HepG2 (cell line): ENCODE results near the gene IDH3A. TPM values are rescaled to one million over a fixed set of nuclear protein-coding genes. Genes with fewer than 3 reads are reported as not detected.
A peak's percentile ranks its signal among the peaks of the same experiment; 100 is the strongest.

Experiments used
- CBFB ChIP-seq: sonication (generic); formaldehyde crosslinking; IDR thresholded peaks from 2 replicates; pipeline ENCODE4 v1.4.0; 2020; ENCODE audit warnings: missing genetic modification reagents
- HNRNPK ChIP-seq: fragments of 200-400 bp; formaldehyde crosslinking; IDR thresholded peaks from 2 replicates; pipeline ENCODE4 v1.6.1; 2018; ENCODE audit warnings: low read length, low read depth, moderate library complexity, mild to moderate bottlenecking; ENCODE audit not compliant: poor library complexity, severe bottlenecking
- IKZF4 ChIP-seq: sonication (generic); formaldehyde crosslinking; IDR thresholded peaks from 2 replicates; pipeline ENCODE4 v1.5.1; 2020; ENCODE audit warnings: borderline replicate concordance, mild to moderate bottlenecking, low read depth, missing genetic modification reagents; ENCODE audit errors: not compliant biosample characterization
- KMT2B ChIP-seq: IDR thresholded peaks from 2 replicates; pipeline ENCODE4 v1.6.1; 2016; ENCODE audit warnings: missing genetic modification reagents, missing compliant biosample characterization
- PCBP2 ChIP-seq: fragments of 200-400 bp; formaldehyde crosslinking; optimal IDR thresholded peaks from 2 replicates; pipeline ENCODE3; 2018; ENCODE audit warnings: low read length, low read depth; ENCODE audit not compliant: poor library complexity, severe bottlenecking
- SALL2 ChIP-seq: sonication (generic); formaldehyde crosslinking; IDR thresholded peaks from 2 replicates; pipeline ENCODE4 v1.8.1; 2023; ENCODE audit warnings: mild to moderate bottlenecking, missing genetic modification reagents, inconsistent platforms
- SP5 ChIP-seq: IDR thresholded peaks from 2 replicates; pipeline ENCODE4 v1.6.1; 2016; ENCODE audit warnings: low read depth, borderline replicate concordance
- SPEN ChIP-seq: sonication (generic); formaldehyde crosslinking; IDR thresholded peaks from 2 replicates; pipeline ENCODE4 v1.5.1; 2020; ENCODE audit warnings: low read depth, mild to moderate bottlenecking, missing genetic modification reagents
- ZHX1 ChIP-seq: sonication (generic); formaldehyde crosslinking; IDR thresholded peaks from 2 replicates; pipeline ENCODE4 v1.8.1; 2022; ENCODE audit warnings: low read depth, mild to moderate bottlenecking, missing genetic modification reagents
- ZNF224 ChIP-seq: sonication (generic); formaldehyde crosslinking; IDR thresholded peaks from 2 replicates; pipeline ENCODE4 v1.5.0; 2020; ENCODE audit warnings: mild to moderate bottlenecking, missing genetic modification reagents
- ZNF562 ChIP-seq: sonication (generic); formaldehyde crosslinking; IDR thresholded peaks from 2 replicates; pipeline ENCODE4 v1.8.0; 2022; ENCODE audit warnings: missing genetic modification reagents, borderline replicate concordance
- ZNF7 ChIP-seq: IDR thresholded peaks from 2 replicates; pipeline ENCODE4 v1.6.1; 2016; ENCODE audit warnings: missing biosample characterization, missing genetic modification reagents
- ZNF746 ChIP-seq: sonication (generic); formaldehyde crosslinking; IDR thresholded peaks from 2 replicates; pipeline ENCODE4 v1.8.0; 2022; ENCODE audit warnings: mild to moderate bottlenecking, missing genetic modification reagents
- ZNF788 ChIP-seq: sonication (generic); formaldehyde crosslinking; IDR thresholded peaks from 2 replicates; pipeline ENCODE4 v1.5.0; 2020; ENCODE audit warnings: mild to moderate bottlenecking, missing genetic modification reagents, borderline replicate concordance
- ZSCAN29 ChIP-seq: sonication (generic); formaldehyde crosslinking; conservative IDR thresholded peaks from 2 replicates; pipeline ENCODE4 v1.4.0; 2020; ENCODE audit warnings: mild to moderate bottlenecking, missing genetic modification reagents
- polyA plus RNA-seq, 8 experiments: library from polyadenylated mRNA; depleted of rRNA in 3 of 8; stranded (reverse) in 7 of 8; unstranded in 1 of 8; fragments of >200 nt; fragmentation: Illumina TruSeq in 4 of 8; extraction: Trizol in 4 of 8; gene quantifications; 2 replicates each; pipeline versions ENCODE4 v1.2.1 to v1.2.3, GENCODE V29; 2011 to 2016; ENCODE audit warnings: low read depth in 4 of 8, missing spikeins in 1 of 8, mixed read lengths in 1 of 8; ENCODE audit not compliant: insufficient read depth in 1 of 8
- total RNA-seq, 5 experiments: library from RNA; depleted of rRNA; stranded (reverse); fragments of >200 nt; fragmentation: Illumina TruSeq; extraction: Trizol; gene quantifications; 2 replicates each; pipeline ENCODE4 v1.2.3, GENCODE V29; 2016; ENCODE audit warnings: low read depth in 1 of 5
- TF ChIP-seq, protein P1 (sequence below): sonication (generic); formaldehyde crosslinking; IDR thresholded peaks from 2 replicates; pipeline ENCODE4 v1.5.0; 2020; ENCODE audit warnings: mild to moderate bottlenecking, missing genetic modification reagents, borderline replicate concordance

Gene IDH3A
- total and polyA plus RNA-seq, 2 of the 13 experiments (the other 11 are each of a cell fraction or from before 2014, with no cell fraction given): 40.7 to 50.7 TPM

- TF ChIP-seq ZNF7 (CRISPR knock-in tag) (no peak), CBFB (CRISPR knock-in tag) (no peak), PCBP2 (no peak), HNRNPK (peak; percentile 56), KMT2B (CRISPR knock-in tag) (no peak), ZSCAN29 (no peak), ZNF788 (peak; percentile 52; the same call in 1 of the 2 replicates), ZNF746 (CRISPR knock-in tag) (no peak), ZNF562 (CRISPR knock-in tag) (no peak), ZHX1 (CRISPR knock-in tag) (no peak), IKZF4 (CRISPR knock-in tag) (peak; percentile 54), SPEN (peak; percentile 69; the same call in 1 of the 2 replicates), SP5 (peak; percentile 59), SALL2 (CRISPR knock-in tag) (0 out of 2 replicates have a peak, but pooled peaks have one; percentile 29), ZNF224 (CRISPR knock-in tag) (0 out of 2 replicates have a peak, but pooled peaks have one; percentile 45)
- TF ChIP-seq, protein P1, sequence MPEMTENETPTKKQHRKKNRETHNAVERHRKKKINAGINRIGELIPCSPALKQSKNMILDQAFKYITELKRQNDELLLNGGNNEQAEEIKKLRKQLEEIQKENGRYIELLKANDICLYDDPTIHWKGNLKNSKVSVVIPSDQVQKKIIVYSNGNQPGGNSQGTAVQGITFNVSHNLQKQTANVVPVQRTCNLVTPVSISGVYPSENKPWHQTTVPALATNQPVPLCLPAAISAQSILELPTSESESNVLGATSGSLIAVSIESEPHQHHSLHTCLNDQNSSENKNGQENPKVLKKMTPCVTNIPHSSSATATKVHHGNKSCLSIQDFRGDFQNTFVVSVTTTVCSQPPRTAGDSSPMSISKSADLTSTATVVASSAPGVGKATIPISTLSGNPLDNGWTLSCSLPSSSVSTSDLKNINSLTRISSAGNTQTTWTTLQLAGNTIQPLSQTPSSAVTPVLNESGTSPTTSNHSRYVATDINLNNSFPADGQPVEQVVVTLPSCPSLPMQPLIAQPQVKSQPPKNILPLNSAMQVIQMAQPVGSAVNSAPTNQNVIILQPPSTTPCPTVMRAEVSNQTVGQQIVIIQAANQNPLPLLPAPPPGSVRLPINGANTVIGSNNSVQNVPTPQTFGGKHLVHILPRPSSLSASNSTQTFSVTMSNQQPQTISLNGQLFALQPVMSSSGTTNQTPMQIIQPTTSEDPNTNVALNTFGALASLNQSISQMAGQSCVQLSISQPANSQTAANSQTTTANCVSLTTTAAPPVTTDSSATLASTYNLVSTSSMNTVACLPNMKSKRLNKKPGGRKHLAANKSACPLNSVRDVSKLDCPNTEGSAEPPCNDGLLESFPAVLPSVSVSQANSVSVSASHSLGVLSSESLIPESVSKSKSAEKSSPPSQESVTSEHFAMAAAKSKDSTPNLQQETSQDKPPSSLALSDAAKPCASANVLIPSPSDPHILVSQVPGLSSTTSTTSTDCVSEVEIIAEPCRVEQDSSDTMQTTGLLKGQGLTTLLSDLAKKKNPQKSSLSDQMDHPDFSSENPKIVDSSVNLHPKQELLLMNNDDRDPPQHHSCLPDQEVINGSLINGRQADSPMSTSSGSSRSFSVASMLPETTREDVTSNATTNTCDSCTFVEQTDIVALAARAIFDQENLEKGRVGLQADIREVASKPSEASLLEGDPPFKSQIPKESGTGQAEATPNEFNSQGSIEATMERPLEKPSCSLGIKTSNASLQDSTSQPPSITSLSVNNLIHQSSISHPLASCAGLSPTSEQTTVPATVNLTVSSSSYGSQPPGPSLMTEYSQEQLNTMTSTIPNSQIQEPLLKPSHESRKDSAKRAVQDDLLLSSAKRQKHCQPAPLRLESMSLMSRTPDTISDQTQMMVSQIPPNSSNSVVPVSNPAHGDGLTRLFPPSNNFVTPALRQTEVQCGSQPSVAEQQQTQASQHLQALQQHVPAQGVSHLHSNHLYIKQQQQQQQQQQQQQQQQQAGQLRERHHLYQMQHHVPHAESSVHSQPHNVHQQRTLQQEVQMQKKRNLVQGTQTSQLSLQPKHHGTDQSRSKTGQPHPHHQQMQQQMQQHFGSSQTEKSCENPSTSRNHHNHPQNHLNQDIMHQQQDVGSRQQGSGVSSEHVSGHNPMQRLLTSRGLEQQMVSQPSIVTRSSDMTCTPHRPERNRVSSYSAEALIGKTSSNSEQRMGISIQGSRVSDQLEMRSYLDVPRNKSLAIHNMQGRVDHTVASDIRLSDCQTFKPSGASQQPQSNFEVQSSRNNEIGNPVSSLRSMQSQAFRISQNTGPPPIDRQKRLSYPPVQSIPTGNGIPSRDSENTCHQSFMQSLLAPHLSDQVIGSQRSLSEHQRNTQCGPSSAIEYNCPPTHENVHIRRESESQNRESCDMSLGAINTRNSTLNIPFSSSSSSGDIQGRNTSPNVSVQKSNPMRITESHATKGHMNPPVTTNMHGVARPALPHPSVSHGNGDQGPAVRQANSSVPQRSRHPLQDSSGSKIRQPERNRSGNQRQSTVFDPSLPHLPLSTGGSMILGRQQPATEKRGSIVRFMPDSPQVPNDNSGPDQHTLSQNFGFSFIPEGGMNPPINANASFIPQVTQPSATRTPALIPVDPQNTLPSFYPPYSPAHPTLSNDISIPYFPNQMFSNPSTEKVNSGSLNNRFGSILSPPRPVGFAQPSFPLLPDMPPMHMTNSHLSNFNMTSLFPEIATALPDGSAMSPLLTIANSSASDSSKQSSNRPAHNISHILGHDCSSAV (CRISPR knock-in tag): no peak
Observed at GRCh38 chr15:78131295-78132061, 17.7 kb upstream of the IDH3A start, which contains the start of gene CIB2 (continued).
